Left colon (tissue), 2 donors: ENCODE data around the gene MAP2K2. TPM values are rescaled to one million over a fixed set of nuclear protein-coding genes. Genes with fewer than 3 reads are reported as not detected.

ENCODE experiments used
- ATAC-seq: fragments of 200-7000 bp; cut with Tn5 transposase; one replicate; pipeline ENCODE4 v1.9.1; 2020; ENCODE audit warnings: mild to moderate bottlenecking, moderate library complexity
- DNase-seq, 2 donors: peaks; one replicate each; pipeline ENCODE4 v3.0.0-alpha.2; 2020
- intact Hi-C, 2 donors: fragments of 100-400 bp; cut with DNase I in 1 of 2; cut with micrococcal nuclease in 1 of 2; formaldehyde crosslinking; loops; one replicate each; pipeline versions ENCODE4 v1.11.2 to v1.14.0; 2022; cut with DNase I, micrococcal nuclease
- total RNA-seq, 2 donors: library from RNA; stranded (reverse); fragmentation: NEBNext Ultra II Directional; extraction: Animal tissue kit (Norgen Biotek cat#: 25700); gene quantifications; one replicate each; pipeline ENCODE4 v1.2.1, GENCODE V29; 2021
- donor health status: DM: no; HTN: no; CAD: no.
- donor health status: DM: yes; HTN: yes; CAD: no.

The MAP2K2 gene
- total RNA-seq, 2 donors from 2014 or later = 208 to 229 TPM

- intact Hi-C loops = no loop called here
- DNase-seq (peak in 1 of 2 donors; percentile 39), ATAC-seq (no peak)
Measured at GRCh38 chr19:4088975-4089374, 34.9 kb downstream of the MAP2K2 start.

DNA sequence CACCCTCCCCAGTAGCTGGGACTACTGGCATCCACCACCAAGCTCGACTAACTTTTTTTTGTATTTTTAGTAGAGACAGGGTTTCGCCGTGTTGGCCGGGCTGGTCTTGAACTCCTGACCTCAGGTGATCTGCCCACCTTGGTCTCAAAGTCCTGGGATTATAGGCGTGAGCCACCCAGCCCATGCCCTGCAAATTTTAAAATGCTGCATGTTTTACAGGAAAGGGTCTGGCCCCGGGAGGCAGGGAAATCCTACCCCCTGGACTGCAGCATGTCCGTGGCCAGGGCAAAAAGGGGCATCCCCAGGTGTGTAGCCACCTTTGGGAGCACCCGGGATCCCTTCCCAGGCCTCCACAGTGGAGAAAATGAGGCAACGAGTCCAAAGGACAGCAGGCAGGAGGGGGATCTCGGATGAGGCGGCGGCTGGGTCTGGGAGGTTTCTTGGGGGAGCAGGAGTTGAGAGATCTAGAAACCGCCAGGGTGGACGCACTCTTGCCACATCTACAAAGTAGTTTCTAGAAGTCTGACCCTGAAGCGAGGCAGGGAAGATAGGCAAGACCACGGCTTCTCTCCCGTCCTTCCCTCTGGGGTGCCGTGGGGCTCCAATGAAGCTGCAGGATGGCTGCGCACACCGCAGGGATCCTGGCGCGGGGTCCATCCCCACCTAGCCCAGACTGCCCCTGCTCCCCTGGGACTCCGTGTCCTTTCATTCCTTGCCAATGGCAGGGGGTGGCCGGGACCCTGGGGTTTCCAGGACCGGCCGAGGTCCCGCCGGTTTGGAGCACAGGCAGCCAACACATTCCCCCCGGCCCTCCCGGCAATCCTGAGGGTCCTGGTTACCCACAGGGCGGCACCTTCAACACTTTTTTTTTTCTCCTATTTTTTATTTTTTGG, 35.9 kb downstream of the MAP2K2 start:
- ATAC-seq = no peak
- intact Hi-C loops = no loop called here
- peak in 1 of 2 donors; percentile 9 for DNase-seq

- DNase-seq = peak; percentile 85
- peak; percentile 74 for ATAC-seq
- intact Hi-C loops = no loop called here
Measured at GRCh38 chr19:4086411-4086867, 37.5 kb downstream of the MAP2K2 start.

GRCh38 chr19:4084547-4084877, 39.4 kb downstream of the MAP2K2 start:
- DNase-seq (no peak), ATAC-seq (no peak)
- intact Hi-C loops = no loop called here

DNA sequence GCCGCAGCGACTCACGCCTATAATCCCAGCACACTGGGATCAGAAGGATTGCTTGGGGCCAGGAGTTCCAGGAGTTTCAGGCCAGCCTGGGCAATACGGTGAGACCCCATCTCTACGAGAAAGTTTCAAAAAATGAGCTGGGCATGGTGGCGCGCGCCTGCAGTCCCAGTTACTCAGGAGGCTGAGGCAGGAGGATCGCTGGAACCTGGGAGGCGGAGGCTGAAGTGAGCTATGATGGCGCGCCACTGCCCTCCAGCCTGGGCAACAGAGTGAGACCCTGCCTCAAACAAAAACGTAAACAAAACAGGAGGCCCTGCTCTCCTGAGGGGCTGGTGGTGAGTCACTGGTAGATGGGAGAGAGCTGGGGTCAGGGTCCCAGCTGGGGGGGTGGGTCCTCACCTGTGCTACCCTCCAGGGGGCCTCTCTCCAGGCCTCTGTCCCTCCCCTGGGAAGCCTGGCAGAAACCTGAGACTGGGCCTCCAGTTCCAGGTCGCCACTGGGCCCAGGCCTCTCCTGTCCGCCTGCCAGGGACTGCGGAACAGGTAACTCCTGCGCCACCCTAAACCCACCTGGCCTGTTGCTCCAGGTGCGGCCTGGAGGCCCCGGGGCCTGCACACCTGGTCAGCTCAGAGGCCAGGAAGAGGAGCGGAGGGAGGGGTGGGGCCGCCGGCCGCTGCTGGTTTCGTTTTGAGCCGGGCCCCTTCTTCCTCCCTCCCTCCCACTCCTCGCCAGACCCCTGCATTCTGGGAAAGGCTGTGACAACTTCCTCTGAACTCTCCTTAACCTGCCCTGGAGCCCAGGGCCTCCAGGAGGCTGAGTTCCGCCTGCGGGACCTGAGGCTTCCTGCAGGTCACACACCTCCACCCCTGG, 40.0 kb downstream of the MAP2K2 start:
- intact Hi-C loops = no loop called here
- peak; percentile 58 for ATAC-seq
- DNase-seq = peak; percentile 76 to 84

DNA sequence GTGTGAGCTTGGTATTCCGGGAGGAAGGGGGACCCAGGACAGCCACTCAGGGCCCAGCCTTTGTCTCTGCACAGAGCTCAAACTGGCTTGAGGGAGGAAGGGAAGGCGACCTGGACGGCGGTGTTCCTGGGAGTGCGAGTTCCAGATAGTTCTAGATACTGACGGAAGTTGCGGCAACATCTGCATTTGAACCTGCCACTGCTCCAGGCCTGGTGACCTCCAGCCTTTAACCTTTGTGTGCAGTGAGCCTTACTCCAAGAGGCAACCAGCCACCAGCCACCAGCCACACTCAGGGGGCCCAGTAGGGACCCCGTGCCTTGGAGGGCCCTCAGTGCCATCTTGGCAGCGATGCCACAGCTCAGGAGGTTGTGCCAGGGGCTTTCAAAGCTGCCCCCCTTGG, 41.8 kb downstream of the MAP2K2 start:
- no peak for ATAC-seq
- DNase-seq = no peak
- intact Hi-C loops = no loop called here

DNA sequence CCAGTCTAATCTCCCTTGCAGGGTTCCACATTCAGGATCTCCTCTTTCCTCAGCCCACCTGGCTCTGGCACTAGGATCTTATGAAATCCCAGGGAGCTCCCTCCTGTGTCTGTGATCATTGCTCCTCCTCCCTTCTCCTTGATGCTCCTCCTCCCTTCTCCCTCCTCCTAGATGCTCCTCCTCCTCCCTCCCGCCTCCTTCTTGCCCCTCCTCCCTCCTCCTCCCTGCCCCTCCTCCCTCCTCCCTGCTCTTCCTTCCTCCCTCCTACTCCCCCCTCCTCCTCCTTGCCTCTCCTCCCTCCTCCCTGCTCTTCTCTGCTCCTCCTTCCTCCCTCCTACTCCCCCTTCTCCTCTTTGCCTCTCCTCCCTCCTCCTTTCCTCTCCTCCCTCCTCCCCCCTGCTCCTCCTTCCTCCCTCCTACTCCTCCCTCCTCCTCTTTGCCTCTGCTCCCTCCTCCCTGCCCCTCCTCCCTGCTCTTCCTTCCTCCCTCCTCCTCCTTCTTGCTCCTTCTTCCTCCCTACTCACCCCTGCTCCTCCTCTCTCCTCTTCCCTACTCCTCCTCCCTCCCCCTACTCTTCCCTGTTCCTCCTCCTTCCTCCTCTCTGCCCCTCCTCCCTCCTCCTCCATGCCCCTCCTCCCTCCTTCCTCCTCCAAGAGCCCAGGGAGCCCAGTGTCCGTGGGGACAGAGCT, 42.3 kb downstream of the MAP2K2 start:
- DNase-seq = peak in 1 of 2 donors; percentile 44
- intact Hi-C loops = no loop called here
- peak; percentile 16 for ATAC-seq

GRCh38 chr19:4080473-4080872, 43.4 kb downstream of the MAP2K2 start:
- no peak for DNase-seq
- intact Hi-C loops = no loop called here
- ATAC-seq = no peak

GRCh38 chr19:4077800-4078684, 45.9 kb downstream of the MAP2K2 start:
- peak; percentile 80 to 89 for DNase-seq
- intact Hi-C loops = no loop called here
- peak; percentile 79 for ATAC-seq

DNA sequence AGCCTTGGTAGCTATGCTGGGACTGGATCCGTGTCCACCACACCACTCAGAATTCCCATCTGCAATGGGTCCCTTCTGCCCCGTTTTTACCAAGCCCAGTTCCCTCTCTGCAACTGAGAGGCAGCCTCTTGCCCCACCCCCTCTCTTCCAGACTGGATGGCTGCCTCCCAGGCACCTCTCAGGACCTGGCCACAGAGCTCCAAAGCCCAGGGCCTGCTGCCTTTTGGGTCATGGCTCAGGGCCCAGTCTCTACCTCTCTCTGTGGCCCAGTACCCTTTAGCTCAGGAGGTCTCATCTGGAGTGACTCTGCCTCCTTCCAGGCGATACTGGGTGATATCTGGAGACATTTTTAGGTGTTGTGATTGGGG, 46.9 kb downstream of the MAP2K2 start:
- ATAC-seq = no peak
- peak in 1 of 2 donors; percentile 22 for DNase-seq
- intact Hi-C loops = no loop called here

GRCh38 chr19:4075373-4075772, 48.5 kb downstream of the MAP2K2 start:
- peak in 1 of 2 donors; percentile 6 for DNase-seq
- no peak for ATAC-seq
- intact Hi-C loops = no loop called here

- no peak for DNase-seq
- no peak for ATAC-seq
- intact Hi-C loops = no loop called here
Measured at GRCh38 chr19:4071610-4072009, 52.3 kb downstream of the MAP2K2 start.

DNA sequence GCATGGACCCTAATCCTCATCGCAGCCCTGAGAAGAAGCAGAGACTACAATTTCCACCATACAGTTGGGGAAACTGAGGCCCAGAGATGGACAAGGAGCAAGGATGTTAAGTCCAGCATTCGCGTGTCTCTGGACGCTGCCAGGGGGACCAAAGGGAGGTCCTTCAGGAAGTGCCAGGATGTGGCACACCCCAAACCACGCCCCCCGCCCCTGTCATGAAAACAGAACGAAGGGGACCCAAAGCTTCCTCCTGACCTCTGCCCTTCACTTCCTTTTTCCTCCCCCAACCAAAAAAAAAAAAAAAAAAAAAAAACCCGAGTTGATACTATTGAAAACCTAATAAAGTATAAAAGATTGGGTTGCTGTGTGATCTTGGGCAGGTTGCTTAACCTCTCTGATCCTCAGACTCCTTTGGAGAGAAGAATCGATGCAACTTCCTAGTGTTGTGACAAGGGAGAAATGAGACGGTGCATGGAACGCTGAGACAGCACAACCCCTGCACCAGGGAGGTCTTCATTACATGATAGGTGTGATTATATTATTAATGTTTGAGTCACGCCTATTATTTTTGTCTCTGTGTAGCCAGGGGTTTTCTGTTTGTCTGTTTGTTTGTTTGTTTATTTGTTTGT, 54.5 kb downstream of the MAP2K2 start:
- DNase-seq (peak; percentile 66 to 73), ATAC-seq (no peak)
- intact Hi-C loops = no loop called here

DNA sequence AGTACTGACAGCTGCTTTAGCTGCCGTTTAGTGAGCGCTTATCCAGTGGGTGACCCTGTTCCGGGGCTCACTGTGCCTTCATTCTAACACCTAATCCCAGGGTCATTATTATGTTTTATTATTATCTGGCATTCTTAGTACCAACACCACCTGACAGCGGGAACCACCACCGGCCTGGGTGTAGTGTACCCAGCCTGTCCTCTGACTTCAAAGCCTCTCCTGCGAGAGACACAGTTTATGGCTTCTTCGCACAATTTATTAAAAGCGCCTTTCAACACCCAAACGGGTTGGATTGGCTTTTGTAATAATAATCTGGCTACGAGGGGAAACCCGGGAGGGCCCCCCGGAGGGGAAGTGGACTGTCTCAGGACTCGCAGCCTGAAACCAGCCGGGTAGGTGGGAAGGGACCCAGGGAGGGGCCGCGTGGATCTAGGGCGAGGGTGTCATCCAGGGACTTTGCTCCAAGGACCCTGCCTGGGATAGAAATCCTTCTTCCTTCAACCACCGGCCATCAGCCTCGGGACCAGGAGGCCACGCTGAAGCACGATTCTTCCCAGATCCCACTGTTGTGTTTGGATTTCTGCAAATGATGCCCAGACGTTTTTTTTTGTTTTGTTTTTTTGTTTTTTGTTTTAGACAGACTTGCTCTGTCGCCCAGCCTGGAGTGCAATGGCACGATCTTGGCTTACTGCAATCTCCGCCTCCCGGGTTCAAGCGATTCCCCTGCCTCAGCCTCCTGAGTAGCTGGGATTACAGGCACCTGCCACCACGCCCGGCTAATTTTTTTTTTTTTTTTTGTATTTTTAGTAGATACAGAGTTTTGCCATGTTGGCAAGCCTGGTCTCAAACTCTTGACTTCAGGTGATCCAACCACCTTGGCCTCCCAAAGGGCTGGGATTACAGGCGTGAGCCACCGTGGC, 55.6 kb downstream of the MAP2K2 start:
- DNase-seq (peak; percentile 70 to 78), ATAC-seq (peak; percentile 15)
- intact Hi-C loops = no loop called here

DNA sequence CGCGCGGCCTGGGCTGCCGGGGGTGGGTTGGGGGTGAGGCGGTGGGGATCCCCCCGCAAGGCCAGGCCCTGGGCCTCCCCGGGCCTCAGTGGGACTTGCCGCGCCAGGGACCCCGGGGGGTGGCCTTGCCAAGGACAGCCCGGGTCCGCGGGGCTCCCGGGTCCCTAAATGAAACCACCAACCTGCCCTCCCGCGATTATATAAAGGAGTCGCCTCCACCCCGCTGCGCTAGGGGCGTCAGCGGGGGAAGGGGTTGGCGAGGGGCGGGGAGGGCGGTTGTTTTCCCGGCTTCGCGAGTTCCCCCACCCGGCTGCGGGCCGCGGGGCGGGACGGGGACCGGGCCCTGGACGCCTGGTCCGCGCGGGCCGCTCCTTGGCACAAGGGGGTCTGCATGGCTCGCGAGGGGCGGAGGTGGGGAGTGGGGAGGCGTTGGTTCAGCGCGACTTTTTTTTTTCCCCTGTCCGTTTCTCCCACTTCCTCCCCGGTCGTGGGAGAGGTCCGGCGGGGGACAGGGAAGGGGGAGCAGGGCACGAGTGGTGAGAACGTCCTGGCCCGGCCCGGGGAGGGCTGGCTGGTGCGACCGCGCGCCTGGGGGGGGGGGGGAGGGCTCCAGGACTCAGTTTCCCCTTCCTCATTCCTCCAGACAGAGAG, 56.4 kb downstream of the MAP2K2 start:
- peak; percentile 1 for ATAC-seq
- intact Hi-C loops = no loop called here
- DNase-seq = peak; percentile 50 to 54

- DNase-seq (peak; percentile 91 to 94), ATAC-seq (peak; percentile 33)
- intact Hi-C loops = no loop called here
Measured at GRCh38 chr19:4066682-4067395, 57.1 kb downstream of the MAP2K2 start, which contains the start of gene ZBTB7A. ZBTB7A (minus strand) TSS chr19:4066899; CDS start chr19:4055232, 11,667 bp downstream.
